Measurements from ENCODE around the gene ARHGAP15. TPM values are rescaled to one million over a fixed set of nuclear protein-coding genes. Genes with fewer than 3 reads are reported as not detected.

The ARHGAP15 gene
- total RNA-seq, 2 donors from 2014 or later, result 91.4 to 103 TPM

DNA sequence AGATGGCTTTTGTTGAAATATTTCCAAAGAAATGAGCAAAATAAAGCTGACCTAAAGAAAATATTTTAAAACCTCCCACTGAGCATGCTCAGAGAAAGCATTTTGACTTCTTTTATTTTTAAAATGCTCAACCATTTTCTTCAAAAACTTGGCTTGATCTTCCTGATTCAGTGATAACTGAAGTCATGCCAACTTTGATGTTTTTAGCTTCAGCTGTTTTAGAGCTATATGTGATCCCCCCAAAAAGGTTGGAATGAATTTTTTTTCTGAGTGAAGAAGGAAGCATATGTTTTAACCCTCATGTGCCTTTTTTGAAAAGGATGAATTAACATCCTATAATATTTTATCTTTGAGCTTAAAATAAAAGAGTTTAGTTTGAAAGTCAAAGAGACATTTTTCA, 612.0 kb downstream of the ARHGAP15 start:
- Mint-ChIP-seq H3K36me3 (peaks cover 12 to 16% of the 10 kb centered on the region in 2 donors), H3K27ac (no peak overlapping the region), H3K9me3 (no peaks in the 10 kb centered on the region)
- ATAC-seq (no peak), DNase-seq (ENCODE audit: low spot score in 2 of 2) (no peak)

DNA sequence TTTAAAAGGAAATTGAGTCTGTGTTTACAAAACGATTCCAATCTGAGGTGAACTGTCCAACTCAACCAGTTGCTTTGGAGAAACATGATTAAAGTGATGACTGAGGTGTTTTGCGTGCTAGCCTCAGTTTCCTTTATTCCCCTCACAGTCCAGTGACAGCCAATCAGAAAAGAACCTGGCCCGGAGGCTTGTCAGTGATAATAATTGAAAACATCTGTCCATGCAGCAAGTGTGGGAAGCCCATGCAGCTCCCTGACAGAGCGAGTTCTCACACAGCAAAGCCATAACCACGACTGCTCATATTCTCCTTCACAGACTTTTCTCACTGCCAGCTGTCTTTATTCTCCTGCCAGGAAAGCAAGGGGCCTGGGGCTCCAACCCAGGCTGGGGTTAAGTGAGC, 613.4 kb downstream of the ARHGAP15 start:
- no peak for DNase-seq (ENCODE audit: low spot score in 2 of 2)
- no peak overlapping the region for H3K27ac Mint-ChIP-seq
- ATAC-seq, result no peak
- peaks cover 12 to 16% of the 10 kb centered on the region in 2 donors for H3K36me3 Mint-ChIP-seq
- no peaks in the 10 kb centered on the region for H3K9me3 Mint-ChIP-seq

DNA sequence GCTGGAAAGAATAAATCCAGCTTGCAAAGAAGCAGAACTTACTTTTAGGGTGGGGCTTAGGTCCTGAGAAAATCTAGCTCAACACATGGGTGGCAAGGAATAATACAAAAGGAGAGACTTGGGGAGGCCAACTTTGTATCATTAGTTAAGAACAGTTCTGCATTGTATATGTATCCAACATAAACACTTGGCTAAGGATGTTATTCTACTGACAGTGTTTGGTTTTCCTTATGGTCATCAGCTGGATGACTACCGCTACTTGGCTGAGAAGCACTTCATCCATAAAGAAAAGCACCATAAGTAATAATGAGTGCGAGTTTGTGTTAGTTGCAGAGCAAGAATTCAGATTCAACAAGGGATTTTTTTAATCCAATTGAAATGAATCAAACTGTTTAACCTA, 614.9 kb downstream of the ARHGAP15 start:
- ATAC-seq (no peak), DNase-seq (ENCODE audit: low spot score in 2 of 2) (no peak)
- Mint-ChIP-seq H3K36me3 (peaks cover 12 to 16% of the 10 kb centered on the region in 2 donors), H3K27ac (no peak overlapping the region), H3K9me3 (no peaks in the 10 kb centered on the region)

DNA sequence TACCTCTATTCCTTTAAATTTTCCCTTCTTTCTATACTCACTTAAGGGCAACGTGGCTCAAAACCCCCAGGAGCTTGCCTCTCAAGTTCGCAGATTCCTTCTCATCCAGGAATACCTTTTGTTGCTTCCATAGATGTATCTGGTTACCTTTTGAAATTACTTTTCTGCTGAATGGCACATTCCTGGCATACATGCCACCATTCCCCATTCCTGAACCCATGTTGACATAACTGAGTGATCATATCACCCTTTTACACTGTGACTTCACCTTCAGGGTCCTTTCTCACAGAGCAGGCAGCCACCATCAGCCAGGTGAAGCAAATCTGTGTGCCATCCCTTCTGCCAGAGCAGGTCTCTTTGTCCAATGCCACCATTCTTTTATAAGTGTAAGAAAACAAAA, 615.8 kb downstream of the ARHGAP15 start:
- no peaks in the 10 kb centered on the region for H3K9me3 Mint-ChIP-seq
- peaks cover 9 to 16% of the 10 kb centered on the region in 2 donors for H3K36me3 Mint-ChIP-seq
- no peak overlapping the region for H3K27ac Mint-ChIP-seq
- no peak for DNase-seq (ENCODE audit: low spot score in 2 of 2)
- ATAC-seq, result no peak

DNA sequence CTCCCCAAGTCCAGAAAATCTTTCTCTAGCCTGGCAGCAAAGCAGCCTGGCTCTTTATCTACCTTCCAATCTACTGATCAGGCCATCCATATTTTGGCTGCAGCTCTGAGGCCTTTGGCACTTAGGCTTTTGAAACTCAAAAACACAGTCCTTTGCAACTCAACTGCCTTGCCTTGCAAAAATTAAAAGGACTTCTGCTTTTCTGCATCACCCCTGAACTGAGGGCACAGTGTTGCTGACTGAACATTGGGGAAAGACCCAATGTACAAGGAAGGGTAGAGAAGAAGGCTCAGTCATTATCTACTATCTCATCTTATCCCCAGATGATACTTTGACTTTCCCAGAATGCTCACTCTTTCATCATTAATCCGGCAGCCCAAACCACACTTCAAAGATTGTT, 625.5 kb downstream of the ARHGAP15 start:
- ATAC-seq (no peak), DNase-seq (ENCODE audit: low spot score in 2 of 2) (no peak)
- H3K9me3 Mint-ChIP-seq, result peaks cover 0 to 9% of the 10 kb centered on the region in 2 donors
- H3K27ac Mint-ChIP-seq, result no peak overlapping the region
- no peaks in the 10 kb centered on the region for H3K36me3 Mint-ChIP-seq

DNA sequence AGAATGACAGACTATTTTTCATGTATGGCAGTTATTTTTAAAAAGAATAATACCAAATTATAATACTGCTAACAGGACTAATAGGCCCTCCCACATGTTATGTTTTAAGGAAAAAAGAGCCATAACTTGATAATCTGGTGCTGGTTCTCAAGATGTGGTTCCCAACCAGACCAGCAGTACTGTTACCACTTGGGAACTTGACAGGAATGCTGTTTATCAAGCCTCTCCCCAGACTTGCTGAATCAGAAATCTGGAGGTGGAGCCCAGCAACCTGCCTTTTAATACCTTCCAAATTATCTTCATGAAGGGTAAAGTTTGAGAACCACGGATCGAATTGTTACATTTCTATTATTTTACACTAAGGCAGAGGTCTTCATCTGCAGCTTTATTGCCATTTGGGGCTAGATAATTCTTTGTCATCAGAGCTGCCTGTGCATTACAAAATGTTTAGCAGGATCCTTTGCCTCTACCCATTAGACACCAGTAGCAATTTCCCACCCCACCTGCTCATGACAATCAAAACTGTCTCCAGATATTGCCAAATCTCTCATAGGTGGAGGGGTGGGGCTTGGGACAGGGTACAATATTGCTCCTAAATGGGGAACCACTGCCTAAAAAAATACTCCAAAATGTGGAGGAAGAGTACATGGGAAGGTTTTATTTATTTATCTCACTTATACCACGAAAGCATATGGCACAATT, 629.6 kb downstream of the ARHGAP15 start:
- no peaks in the 10 kb centered on the region for H3K36me3 Mint-ChIP-seq
- H3K9me3 Mint-ChIP-seq, result no peaks in the 10 kb centered on the region
- no peak overlapping the region for H3K27ac Mint-ChIP-seq
- no peak for DNase-seq (ENCODE audit: low spot score in 2 of 2)
- ATAC-seq, result no peak

DNA sequence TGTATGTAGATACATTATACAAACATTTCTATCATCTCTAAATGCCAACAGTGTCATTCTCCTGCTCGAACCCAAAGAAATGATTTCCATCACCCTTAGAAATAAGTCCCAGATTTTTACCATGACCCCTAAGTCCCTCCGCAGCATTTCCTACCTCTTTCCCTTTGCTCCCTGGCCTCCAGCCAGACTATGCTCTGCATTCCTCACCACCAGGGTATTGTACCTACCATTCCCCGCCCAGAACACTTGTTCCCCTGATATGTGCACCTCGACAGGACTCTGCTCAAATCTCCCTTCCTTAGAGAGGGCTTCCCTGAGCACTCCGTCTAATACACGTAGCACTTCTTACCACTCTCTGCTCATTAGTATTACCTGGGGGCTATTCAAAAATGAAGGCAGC, 630.2 kb downstream of the ARHGAP15 start:
- no peak for ATAC-seq
- Mint-ChIP-seq H3K9me3 (peaks cover 0 to 1% of the 10 kb centered on the region in 2 donors), H3K27ac (no peak overlapping the region), H3K36me3 (peaks cover 0 to 2% of the 10 kb centered on the region in 2 donors)
- no peak for DNase-seq (ENCODE audit: low spot score in 2 of 2)

DNA sequence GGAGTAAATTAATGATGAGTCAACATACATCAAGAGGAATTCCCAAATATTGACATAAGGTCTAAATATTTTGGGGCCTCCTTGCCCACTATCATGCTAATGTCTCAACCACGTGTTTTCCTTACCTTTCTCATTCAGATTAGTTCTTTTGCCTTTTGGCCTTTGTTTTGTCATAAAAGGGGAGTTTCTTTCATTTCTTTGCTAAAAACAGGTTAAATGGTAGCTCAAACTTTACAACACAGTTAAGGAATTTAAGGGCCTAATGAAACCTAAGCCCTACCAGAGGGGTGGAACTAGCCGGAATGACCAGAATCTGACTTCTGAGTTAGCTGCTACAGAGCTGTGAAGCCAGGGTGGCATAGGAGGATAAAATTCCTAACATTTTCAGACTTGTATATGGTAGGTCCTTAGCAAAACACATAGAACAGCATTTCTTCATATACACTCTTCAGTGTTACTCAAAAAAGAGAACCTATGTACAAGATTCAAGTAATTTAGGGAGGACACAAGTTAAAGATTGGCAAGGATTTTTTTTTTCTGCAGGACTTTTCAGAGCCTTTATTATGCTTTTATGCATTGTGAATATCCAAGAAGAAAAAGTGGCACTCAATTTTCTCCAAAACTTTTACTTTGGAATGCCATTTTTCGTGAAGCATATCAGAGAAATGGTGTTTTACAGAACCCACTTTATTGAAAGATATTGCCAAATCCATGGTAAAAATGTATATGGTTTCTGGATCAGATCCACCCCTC, 633.1 kb downstream of the ARHGAP15 start:
- Mint-ChIP-seq H3K9me3 (peaks cover 0 to 6% of the 10 kb centered on the region in 2 donors), H3K27ac (peak overlapping the region in 1 of 2 donors; percentile 0), H3K36me3 (peaks cover 0 to 6% of the 10 kb centered on the region in 2 donors)
- ATAC-seq (no peak), DNase-seq (ENCODE audit: low spot score in 2 of 2) (no peak)

DNA sequence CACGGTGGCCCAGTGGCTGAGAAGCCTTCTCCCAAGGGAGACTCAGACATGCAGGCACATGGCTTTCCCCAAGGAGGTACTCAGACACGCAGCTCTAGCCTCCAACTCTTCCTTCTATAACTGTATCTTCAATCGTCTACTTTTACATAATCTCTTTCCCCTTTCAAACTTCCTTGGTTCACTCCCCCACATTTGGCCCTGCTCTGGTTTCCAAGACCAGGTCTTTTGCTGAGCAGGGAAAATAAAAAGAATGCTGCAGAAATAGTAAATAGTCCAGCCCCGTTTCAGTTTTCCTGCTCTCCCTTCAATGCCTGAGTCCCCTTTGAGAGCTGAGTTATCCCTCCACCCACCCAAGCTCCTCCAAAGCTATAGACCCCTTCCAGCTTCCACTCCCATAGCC, 635.0 kb downstream of the ARHGAP15 start:
- peaks cover 4 to 16% of the 10 kb centered on the region in 2 donors for H3K36me3 Mint-ChIP-seq
- no peak for ATAC-seq
- no peak for DNase-seq (ENCODE audit: low spot score in 2 of 2)

DNA sequence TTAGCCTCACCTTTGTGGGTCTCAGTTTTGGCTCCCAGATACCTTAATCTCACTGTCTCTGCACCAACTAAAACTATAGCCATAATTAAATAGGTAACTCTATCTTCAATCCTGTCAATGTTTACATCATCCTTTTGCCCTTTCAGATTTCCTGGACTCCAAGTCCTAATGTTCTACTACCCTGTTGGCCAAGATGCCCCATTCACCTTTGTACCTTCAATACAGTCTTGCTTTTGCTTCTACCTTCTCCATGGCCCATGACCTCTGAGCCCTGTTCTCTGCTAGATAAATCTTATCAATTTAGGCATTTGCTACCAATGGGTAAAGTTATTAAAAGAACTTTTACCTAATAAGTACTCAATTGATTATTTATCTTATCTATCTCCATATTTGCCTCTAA, 635.5 kb downstream of the ARHGAP15 start:
- ATAC-seq (no peak), DNase-seq (ENCODE audit: low spot score in 2 of 2) (no peak)
- Mint-ChIP-seq H3K36me3 (peaks cover 4 to 19% of the 10 kb centered on the region in 2 donors), H3K9me3 (peaks cover 0 to 6% of the 10 kb centered on the region in 2 donors), H3K27ac (peak overlapping the region in 1 of 2 donors; percentile 7)

More for the DNA sequence above, 635.0 kb downstream of the ARHGAP15 start:
- H3K27ac Mint-ChIP-seq, result no peak overlapping the region
- H3K9me3 Mint-ChIP-seq, result peaks cover 0 to 6% of the 10 kb centered on the region in 2 donors

DNA sequence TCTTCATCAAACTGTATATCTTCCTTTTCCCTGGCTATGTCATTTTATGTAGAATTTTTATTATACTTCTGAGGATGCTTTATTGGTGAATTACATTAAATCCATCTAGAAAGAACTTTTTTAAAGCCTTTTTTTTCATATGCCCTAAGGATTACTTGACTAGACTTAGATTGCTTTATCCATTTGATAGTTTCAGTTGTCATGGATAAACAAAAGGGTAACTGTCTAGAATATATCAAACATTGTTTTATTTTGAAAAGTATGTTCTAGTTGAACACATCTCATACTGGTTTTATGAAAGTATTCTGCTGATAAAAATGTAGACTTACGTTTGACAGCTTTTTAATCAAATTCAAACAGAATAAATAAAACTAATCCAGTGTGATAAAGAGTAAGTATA, 639.8 kb downstream of the ARHGAP15 start:
- no peak for DNase-seq (ENCODE audit: low spot score in 2 of 2)
- no peak for ATAC-seq
- Mint-ChIP-seq H3K27ac (peak overlapping the region in 1 of 2 donors; percentile 86), H3K9me3 (peaks cover 0 to 6% of the 10 kb centered on the region in 2 donors), H3K36me3 (peaks cover 4 to 19% of the 10 kb centered on the region in 2 donors)

DNA sequence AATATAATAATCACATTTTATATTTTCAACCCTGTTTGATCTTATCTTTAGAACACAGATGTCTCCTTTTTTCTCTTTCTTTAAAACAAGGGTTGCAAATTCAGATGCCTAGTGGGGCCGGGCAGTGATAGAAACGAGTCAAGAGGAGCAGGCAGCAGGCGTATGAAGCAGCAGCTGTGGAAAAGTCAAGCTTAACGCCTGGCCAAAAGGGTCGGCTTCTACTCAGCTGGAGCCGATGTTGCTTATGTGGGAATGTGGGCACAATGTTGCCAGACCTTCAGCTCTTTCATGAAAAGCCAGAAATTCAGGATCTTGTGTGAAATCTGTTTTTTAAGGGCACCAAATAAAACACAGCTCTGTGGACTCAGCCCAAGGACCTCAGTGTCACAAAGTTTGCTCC, 642.7 kb downstream of the ARHGAP15 start:
- Mint-ChIP-seq H3K36me3 (peaks cover 4 to 13% of the 10 kb centered on the region in 2 donors), H3K27ac (no peak overlapping the region), H3K9me3 (no peaks in the 10 kb centered on the region)
- DNase-seq (ENCODE audit: low spot score in 2 of 2), result no peak
- ATAC-seq, result no peak

DNA sequence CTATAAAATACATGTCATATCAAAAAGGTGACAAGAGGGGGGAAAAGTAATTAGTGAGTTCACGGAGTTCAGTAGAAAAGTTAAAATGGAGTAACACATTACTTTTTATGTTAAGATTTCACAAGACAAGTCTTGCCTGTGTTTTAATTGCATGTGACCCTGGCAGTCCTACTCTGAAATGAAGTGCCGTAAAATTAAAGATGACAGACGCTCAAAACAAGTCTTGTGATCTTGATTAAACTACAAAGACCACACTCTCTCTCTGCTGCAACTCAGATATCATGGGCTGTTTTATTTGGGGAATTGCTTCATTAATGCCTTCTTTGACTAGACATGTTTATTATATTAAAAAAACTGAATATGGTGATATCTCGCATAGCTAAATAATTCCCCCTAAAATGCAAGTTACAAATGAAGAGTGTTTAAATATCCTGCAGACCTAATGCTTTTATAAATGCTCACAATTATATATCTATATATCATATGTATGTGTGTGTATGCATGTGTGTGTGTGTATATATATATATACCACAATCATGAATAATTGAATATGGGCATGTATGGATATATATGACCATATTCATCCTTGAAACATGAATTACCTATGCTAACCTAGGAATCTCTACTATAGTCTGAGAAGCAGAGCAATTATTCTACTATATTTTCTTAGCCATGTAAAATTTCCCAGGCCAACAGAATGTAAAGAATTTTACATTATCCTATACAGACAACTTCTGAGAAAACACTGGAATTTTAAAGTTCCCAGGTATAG, 647.5 kb downstream of the ARHGAP15 start:
- ATAC-seq (no peak), DNase-seq (ENCODE audit: low spot score in 2 of 2) (no peak)
- Mint-ChIP-seq H3K27ac (no peak overlapping the region), H3K9me3 (no peaks in the 10 kb centered on the region), H3K36me3 (no peaks in the 10 kb centered on the region)

DNA sequence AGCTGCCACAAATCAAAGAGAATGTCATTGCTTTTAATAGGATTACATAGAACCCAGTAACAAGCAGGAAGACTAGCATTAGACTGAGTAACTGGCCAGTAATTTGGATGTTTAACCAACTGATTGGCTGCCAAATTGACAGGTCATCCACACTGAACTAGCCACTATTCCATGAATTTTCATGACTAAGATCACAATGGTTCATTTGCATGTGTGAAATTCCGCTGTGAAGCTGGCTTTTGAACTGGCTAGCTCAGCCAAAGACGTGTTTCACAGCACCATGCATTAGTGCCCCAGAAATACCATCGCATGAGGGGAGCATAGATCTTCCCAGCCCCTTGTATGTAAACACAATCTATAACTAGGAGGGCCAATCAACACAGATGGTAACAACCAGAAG, 649.8 kb downstream of the ARHGAP15 start:
- H3K27ac Mint-ChIP-seq, result no peak overlapping the region
- DNase-seq (ENCODE audit: low spot score in 2 of 2) (no peak), ATAC-seq (no peak)
- H3K36me3 Mint-ChIP-seq, result no peaks in the 10 kb centered on the region
- H3K9me3 Mint-ChIP-seq, result peaks cover 0 to 5% of the 10 kb centered on the region in 2 donors

DNA sequence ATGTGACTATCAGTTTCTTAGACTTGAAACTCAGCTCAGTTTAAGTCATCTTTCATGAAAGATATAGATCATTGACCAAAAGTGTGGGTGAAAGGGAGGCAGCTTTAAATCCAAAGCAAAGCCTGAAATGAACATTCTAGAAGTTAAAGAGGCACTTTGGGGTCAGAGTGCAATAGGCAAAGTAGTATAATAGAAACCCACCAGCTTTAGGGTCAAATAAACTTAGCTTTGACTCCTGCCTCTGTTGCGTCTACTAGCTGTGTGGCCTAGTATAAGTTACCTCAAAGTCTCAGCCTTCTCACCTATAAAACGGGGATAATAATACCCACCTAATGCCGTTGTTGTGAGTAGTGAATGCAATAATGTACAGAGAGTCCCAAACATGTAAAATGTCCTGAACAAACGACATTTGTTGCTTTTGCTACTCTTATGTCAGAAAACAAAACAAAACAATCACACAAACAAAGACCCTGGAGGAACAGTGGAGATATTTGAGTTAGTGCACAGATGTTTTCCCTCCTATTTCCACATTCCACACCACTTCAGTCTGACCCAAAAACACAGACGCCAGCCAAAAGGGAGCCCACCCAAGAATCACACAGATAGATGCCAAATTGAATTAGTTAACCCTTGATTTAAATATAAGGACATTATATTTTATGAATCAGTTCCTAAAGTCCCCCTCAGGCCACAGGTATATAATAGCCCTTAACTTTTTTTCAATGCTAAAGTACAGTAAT, 657.0 kb downstream of the ARHGAP15 start:
- Mint-ChIP-seq H3K27ac (no peak overlapping the region), H3K36me3 (peaks cover 0 to 7% of the 10 kb centered on the region in 2 donors), H3K9me3 (peaks cover 0 to 9% of the 10 kb centered on the region in 2 donors)
- DNase-seq (ENCODE audit: low spot score in 2 of 2) (no peak), ATAC-seq (no peak)

DNA sequence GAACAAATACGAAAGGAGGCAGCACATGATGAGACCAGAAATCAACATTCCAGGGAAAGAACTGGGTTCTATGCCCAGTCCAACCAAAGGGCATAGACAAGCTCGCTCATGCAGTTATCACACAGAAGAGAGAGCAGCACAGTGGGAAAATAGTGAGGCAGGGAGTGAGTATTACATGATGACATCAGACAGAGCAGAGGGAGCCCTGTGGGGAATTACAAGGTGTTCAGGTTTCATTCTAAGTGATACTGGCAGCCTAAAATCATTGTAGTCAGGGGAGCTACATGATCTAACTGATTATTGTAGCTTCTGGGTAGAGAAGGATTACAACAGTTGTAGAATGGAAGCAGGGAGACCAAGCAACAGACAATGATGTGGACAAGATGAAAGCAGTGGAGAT, 658.5 kb downstream of the ARHGAP15 start:
- peak in 1 of 2 donors; percentile 24 for ATAC-seq
- Mint-ChIP-seq H3K27ac (peak overlapping the region in 1 of 2 donors; percentile 2), H3K36me3 (peaks cover 0 to 7% of the 10 kb centered on the region in 2 donors), H3K9me3 (peaks cover 0 to 9% of the 10 kb centered on the region in 2 donors)
- no peak for DNase-seq (ENCODE audit: low spot score in 2 of 2)

Data from activated naive CD4-positive, alpha-beta T cell treated with anti-CD3 and anti-CD28 coated beads, Interleukin-2, amount 50 U/mL, for 72 hours (primary cell).